Measurements from ENCODE around the gene FGFBP2. TPM values are rescaled to one million over a fixed set of nuclear protein-coding genes. Genes with fewer than 3 reads are reported as not detected.

Gene FGFBP2
- total RNA-seq, 4 donors from 2014 or later, result 1.6 to 2.6 TPM; not detected in 2

GRCh38 chr4:15958562-15958961 is 4.4 kb downstream of the FGFBP2 start:
- Histone ChIP-seq H3K4me1 (no peaks in the 10 kb centered on the region), H3K27me3 (no peaks in the 10 kb centered on the region), H3K36me3 (no peaks in the 10 kb centered on the region), H3K4me3 (no peak overlapping the region), H3K27ac (no peak overlapping the region), H3K9me3 (no peaks in the 10 kb centered on the region)
- DNase-seq, result no peak
- intact Hi-C loops (cut with DNase I; ENCODE audit: low total_unique reads), result no loop called here
- no peak for TF ChIP-seq POLR2A (IDR thresholded peaks at IDR 0.05)
- TF ChIP-seq, protein P1, sequence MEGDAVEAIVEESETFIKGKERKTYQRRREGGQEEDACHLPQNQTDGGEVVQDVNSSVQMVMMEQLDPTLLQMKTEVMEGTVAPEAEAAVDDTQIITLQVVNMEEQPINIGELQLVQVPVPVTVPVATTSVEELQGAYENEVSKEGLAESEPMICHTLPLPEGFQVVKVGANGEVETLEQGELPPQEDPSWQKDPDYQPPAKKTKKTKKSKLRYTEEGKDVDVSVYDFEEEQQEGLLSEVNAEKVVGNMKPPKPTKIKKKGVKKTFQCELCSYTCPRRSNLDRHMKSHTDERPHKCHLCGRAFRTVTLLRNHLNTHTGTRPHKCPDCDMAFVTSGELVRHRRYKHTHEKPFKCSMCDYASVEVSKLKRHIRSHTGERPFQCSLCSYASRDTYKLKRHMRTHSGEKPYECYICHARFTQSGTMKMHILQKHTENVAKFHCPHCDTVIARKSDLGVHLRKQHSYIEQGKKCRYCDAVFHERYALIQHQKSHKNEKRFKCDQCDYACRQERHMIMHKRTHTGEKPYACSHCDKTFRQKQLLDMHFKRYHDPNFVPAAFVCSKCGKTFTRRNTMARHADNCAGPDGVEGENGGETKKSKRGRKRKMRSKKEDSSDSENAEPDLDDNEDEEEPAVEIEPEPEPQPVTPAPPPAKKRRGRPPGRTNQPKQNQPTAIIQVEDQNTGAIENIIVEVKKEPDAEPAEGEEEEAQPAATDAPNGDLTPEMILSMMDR (IDR thresholded peaks at IDR 0.05), result no peak

- Histone ChIP-seq H3K9me3 (no peaks in the 10 kb centered on the region), H3K27ac (no peak overlapping the region), H3K36me3 (no peaks in the 10 kb centered on the region), H3K4me3 (no peak overlapping the region), H3K4me1 (no peaks in the 10 kb centered on the region), H3K27me3 (no peaks in the 10 kb centered on the region)
- no peak for TF ChIP-seq POLR2A (IDR thresholded peaks at IDR 0.05)
- TF ChIP-seq, protein P1 (IDR thresholded peaks at IDR 0.05), result peak; percentile 32 to 72 (median 52)
- intact Hi-C loops (cut with DNase I; ENCODE audit: low total_unique reads), result no loop called here
- peak; percentile 28 to 30 for DNase-seq
Measured at GRCh38 chr4:15956179-15956850, 6.7 kb downstream of the FGFBP2 start.

DNA sequence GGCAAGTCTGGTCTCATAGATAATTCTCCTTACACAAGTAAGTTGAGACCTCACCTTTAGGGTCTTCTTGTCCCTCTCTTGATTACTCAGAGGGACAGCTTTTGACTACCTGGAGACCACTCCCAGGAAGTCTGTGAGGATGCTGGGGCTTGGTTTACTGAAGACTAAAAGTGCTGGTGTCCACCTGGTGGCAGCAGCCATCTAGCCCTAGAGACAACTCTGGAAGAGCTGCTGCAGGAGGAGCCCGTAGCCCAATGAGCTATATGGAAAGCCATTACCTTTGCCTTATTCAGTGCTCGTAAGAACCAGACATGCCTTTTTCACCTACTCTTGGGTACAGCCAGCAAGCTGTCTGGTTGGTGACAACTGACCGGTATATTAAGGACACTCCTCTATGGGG is 7.3 kb downstream of the FGFBP2 start:
- no peak overlapping the region for H3K4me3 ChIP-seq
- H3K27ac ChIP-seq, result no peak overlapping the region
- no peaks in the 10 kb centered on the region for H3K36me3 ChIP-seq
- no peak for TF ChIP-seq POLR2A (IDR thresholded peaks at IDR 0.05)
- TF ChIP-seq, protein P1 (IDR thresholded peaks at IDR 0.05), result no peak
- no peaks in the 10 kb centered on the region for H3K4me1 ChIP-seq
- H3K27me3 ChIP-seq, result no peaks in the 10 kb centered on the region
- H3K9me3 ChIP-seq, result no peaks in the 10 kb centered on the region
- intact Hi-C loops (cut with DNase I; ENCODE audit: low total_unique reads), result no loop called here
- no peak for DNase-seq

DNA sequence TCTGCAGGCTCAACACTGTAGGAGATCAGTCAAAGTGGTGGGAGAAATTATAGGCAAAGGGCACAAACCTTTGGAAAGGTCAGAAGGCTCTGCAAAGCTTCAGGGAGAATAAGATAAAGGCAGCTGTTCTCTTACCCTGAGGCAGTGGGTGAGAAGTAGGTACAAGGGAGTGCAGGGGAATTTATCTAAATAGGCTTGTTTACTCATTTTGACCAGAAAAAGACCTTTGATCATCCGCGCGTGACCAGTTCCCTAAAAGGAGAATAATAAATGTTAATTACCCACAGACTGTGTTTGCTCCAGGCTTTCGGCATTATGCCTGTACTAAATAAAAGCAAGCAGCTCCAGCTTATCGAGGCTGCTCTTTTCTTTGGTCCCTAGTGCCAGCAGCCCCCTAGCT is 9.3 kb downstream of the FGFBP2 start:
- TF ChIP-seq POLR2A (IDR thresholded peaks at IDR 0.05), result no peak
- TF ChIP-seq, protein P1 (IDR thresholded peaks at IDR 0.05), result no peak
- H3K4me1 ChIP-seq, result no peaks in the 10 kb centered on the region
- H3K9me3 ChIP-seq, result no peaks in the 10 kb centered on the region
- no peak overlapping the region for H3K4me3 ChIP-seq
- H3K27me3 ChIP-seq, result no peaks in the 10 kb centered on the region
- intact Hi-C loops (cut with DNase I; ENCODE audit: low total_unique reads), result no loop called here
- no peaks in the 10 kb centered on the region for H3K36me3 ChIP-seq
- H3K27ac ChIP-seq, result no peak overlapping the region
- no peak for DNase-seq

DNA sequence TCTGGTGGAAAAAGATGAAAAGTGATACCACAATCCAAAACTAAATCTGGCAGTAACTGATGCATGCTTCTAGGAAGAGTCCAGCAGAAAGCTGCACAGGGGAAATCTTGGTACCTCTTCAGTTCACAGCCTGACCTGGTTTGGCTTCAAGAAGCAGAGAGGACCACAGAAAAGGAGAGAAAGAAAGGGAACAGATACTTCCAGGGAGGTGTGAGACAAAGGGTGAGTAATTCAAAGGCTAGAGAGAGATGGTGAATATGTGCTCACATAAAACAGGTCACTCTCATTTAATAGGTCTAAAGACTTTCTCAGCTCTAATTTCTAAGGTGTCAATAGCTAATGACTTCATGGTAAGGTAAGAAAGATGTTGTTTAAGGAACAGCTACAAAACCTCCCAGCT is 11.2 kb downstream of the FGFBP2 start:
- Histone ChIP-seq H3K27me3 (no peaks in the 10 kb centered on the region), H3K36me3 (no peaks in the 10 kb centered on the region), H3K4me1 (no peaks in the 10 kb centered on the region), H3K9me3 (no peaks in the 10 kb centered on the region), H3K27ac (no peak overlapping the region), H3K4me3 (no peak overlapping the region)
- intact Hi-C loops (cut with DNase I; ENCODE audit: low total_unique reads), result no loop called here
- DNase-seq, result no peak
- TF ChIP-seq, protein P1 (IDR thresholded peaks at IDR 0.05), result no peak
- TF ChIP-seq POLR2A (IDR thresholded peaks at IDR 0.05), result no peak

Data from uterus (tissue), 4 donors.